ENCODE results near the gene TCF7.

TCF7 gene

GRCh38 chr5:134083517-134083916 lies 31.0 kb upstream of the TCF7 start:
- no peaks in the 10 kb centered on the region for H3K27me3 ChIP-seq
- H3K36me3 ChIP-seq = no peaks in the 10 kb centered on the region
- DNase-seq = no peak
- TF ChIP-seq CTCF (IDR thresholded peaks at IDR 0.05; ENCODE audit: low read depth, low read length) = no peak
- H3K4me3 ChIP-seq (ENCODE audit: low read depth, low read length) = no peak overlapping the region
- H3K9me3 ChIP-seq = no peaks in the 10 kb centered on the region
- H3K4me1 ChIP-seq = no peaks in the 10 kb centered on the region

- Histone ChIP-seq H3K36me3 (no peaks in the 10 kb centered on the region), H3K4me3 (ENCODE audit: low read depth, low read length) (no peak overlapping the region), H3K4me1 (no peaks in the 10 kb centered on the region), H3K27me3 (no peaks in the 10 kb centered on the region), H3K9me3 (no peaks in the 10 kb centered on the region)
- DNase-seq = no peak
- no peak for TF ChIP-seq CTCF (IDR thresholded peaks at IDR 0.05; ENCODE audit: low read depth, low read length)
Observed at GRCh38 chr5:134084022-134084565, 30.4 kb upstream of the TCF7 start.

- no peak overlapping the region for H3K4me3 ChIP-seq (ENCODE audit: low read depth, low read length)
Observed at GRCh38 chr5:134084570-134084969, 29.9 kb upstream of the TCF7 start.

DNA sequence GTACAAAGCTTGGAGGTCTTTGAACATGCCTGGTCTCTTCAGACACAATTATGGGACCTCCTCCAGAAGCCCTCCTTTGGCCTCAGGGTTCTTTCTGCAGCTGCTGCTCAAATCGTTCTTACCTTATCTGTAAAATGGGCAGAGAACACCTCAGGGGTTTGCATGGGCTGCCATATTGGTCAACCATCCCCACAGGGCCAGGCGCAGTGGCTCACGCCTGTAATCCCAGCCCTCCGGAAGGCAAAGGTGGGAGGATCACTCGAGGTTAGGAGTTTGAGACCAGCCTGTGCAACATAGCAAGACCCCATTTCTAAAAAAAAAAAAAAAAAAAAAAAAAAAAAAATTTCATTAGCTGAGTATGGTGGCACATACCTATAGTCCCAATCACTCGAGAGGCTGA lies 29.1 kb upstream of the TCF7 start:
- Histone ChIP-seq H3K9me3 (no peaks in the 10 kb centered on the region), H3K27me3 (no peaks in the 10 kb centered on the region), H3K4me1 (no peaks in the 10 kb centered on the region), H3K4me3 (ENCODE audit: low read depth, low read length) (no peak overlapping the region), H3K36me3 (no peaks in the 10 kb centered on the region)
- no peak for TF ChIP-seq CTCF (IDR thresholded peaks at IDR 0.05; ENCODE audit: low read depth, low read length)
- no peak for DNase-seq

More at GRCh38 chr5:134084570-134084969, 29.9 kb upstream of the TCF7 start:
- no peak for TF ChIP-seq CTCF (IDR thresholded peaks at IDR 0.05; ENCODE audit: low read depth, low read length)
- DNase-seq = no peak
- H3K4me1 ChIP-seq = no peaks in the 10 kb centered on the region
- no peaks in the 10 kb centered on the region for H3K9me3 ChIP-seq
- no peaks in the 10 kb centered on the region for H3K27me3 ChIP-seq
- H3K36me3 ChIP-seq = no peaks in the 10 kb centered on the region

DNA sequence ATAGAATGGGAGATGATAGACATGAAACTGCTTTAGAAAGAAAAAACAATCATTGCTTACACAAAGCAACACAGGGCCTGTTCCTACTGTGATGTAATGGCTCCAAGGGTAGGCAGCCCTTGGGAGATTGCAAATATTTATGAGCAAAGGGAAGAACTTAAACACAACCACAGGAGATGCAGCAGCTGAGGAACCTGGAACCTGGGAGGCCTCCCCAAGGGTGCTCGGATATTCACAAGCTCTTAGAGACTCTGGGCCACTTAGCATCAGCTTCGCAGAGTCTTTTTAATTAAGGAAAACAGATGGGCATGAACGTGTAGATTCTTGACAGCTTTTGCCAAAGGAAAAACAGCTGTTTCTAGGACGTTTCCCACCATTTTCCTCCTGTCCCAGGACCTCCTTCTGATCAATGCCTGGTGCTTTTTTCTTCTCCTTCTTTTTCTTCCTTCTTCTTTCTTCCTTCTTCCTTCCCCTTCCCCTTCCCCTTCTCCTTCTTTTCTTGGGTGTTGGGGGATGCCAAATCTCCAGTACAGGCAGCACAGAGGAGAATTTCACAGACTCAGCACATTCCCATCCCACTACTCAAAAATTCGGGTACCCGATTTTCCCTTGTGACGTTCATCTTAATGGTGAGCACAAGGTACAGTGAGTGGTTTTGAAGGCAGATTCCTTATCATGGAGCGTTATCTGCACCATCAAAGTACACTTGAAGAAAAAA lies 28.1 kb upstream of the TCF7 start:
- Histone ChIP-seq H3K9me3 (no peaks in the 10 kb centered on the region), H3K36me3 (no peaks in the 10 kb centered on the region), H3K4me1 (peaks cover 4% of the 10 kb centered on the region; the same call in 1 of the 2 replicates), H3K4me3 (ENCODE audit: low read depth, low read length) (no peak overlapping the region), H3K27me3 (no peaks in the 10 kb centered on the region)
- TF ChIP-seq CTCF (IDR thresholded peaks at IDR 0.05; ENCODE audit: low read depth, low read length) = no peak
- DNase-seq = no peak

GRCh38 chr5:134086943-134087305 lies 27.6 kb upstream of the TCF7 start:
- no peak for TF ChIP-seq CTCF (IDR thresholded peaks at IDR 0.05; ENCODE audit: low read depth, low read length)
- H3K27me3 ChIP-seq = no peaks in the 10 kb centered on the region
- H3K4me3 ChIP-seq (ENCODE audit: low read depth, low read length) = no peak overlapping the region
- no peak for DNase-seq
- H3K36me3 ChIP-seq = no peaks in the 10 kb centered on the region
- no peaks in the 10 kb centered on the region for H3K9me3 ChIP-seq
- peaks cover 9% of the 10 kb centered on the region; the same call in 1 of the 2 replicates for H3K4me1 ChIP-seq
